ENCODE measurements around the gene LIN7A.

The LIN7A gene

GRCh38 chr12:80941916-80942315 lies 4.2 kb upstream of the LIN7A start:
- no peak overlapping the region for H3K18ac ChIP-seq (ENCODE audit: low read length)
- no peak overlapping the region for H3K4me2 ChIP-seq (ENCODE audit: low read length)
- no peak overlapping the region for H2BK120ac ChIP-seq (ENCODE audit: insufficient read depth, low read length, poor library complexity)
- no peak overlapping the region for H2AK5ac ChIP-seq (ENCODE audit: low read length)
- no peak overlapping the region for H4K91ac ChIP-seq (ENCODE audit: low read depth, low read length)
- no peak overlapping the region for H2BK12ac ChIP-seq (ENCODE audit: low read length)
- H4K12ac ChIP-seq (ENCODE audit: low read depth, low read length), result no peak overlapping the region
- no peak overlapping the region for H3K4me3 ChIP-seq (ENCODE audit: low read depth, low read length)
- H3K9me3 ChIP-seq (ENCODE audit: insufficient read depth, low read depth, low read length), result no peaks in the 10 kb centered on the region
- no peaks in the 10 kb centered on the region for H3K79me1 ChIP-seq (ENCODE audit: low read length)
- no peak overlapping the region for H3K14ac ChIP-seq (ENCODE audit: low read length)
- no peak overlapping the region for H2AFZ ChIP-seq (ENCODE audit: insufficient read depth, low read length, poor library complexity)
- no CpG with 5 or more reads among the region's 1 CpG for WGBS (ENCODE audit: extremely low coverage, insufficient coverage, insufficient read length)
- no peak overlapping the region for H3K9ac ChIP-seq (ENCODE audit: low read length)
- no peak overlapping the region for H2BK5ac ChIP-seq (ENCODE audit: low read depth, low read length, poor library complexity)
- H3K23ac ChIP-seq (ENCODE audit: low read length), result no peak overlapping the region
- no peaks in the 10 kb centered on the region for H3K79me2 ChIP-seq (ENCODE audit: control insufficient read depth, insufficient read depth, low read length, poor library complexity)
- H3K4me1 ChIP-seq (ENCODE audit: control insufficient read depth in 1 of 2, insufficient read depth in 2 of 2, low read length in 2 of 2), result peaks cover 0 to 4% of the 10 kb centered on the region in 2 experiments
- no peak overlapping the region for H3K27ac ChIP-seq (ENCODE audit: low read depth, low read length)
- H3K36me3 ChIP-seq (ENCODE audit: control insufficient read depth in 1 of 2, insufficient read depth in 2 of 2, low read length in 2 of 2), result no peaks in the 10 kb centered on the region
- H3K4ac ChIP-seq (ENCODE audit: low read depth, low read length), result no peak overlapping the region
- no peak overlapping the region for H4K8ac ChIP-seq (ENCODE audit: low read depth, low read length)
- H3K27me3 ChIP-seq (ENCODE audit: insufficient read depth, low read length), result peaks cover 3% of the 10 kb centered on the region
- DNase-seq, result no peak

GRCh38 chr12:80939231-80939950 lies 1.7 kb upstream of the LIN7A start:
- DNase-seq, result no peak
- Histone ChIP-seq H2AK5ac (ENCODE audit: low read length) (no peak overlapping the region), H2BK12ac (ENCODE audit: low read length) (no peak overlapping the region), H2BK120ac (ENCODE audit: insufficient read depth, low read length, poor library complexity) (no peak overlapping the region), H3K27me3 (ENCODE audit: insufficient read depth, low read length) (peaks cover 3% of the 10 kb centered on the region), H3K79me2 (ENCODE audit: control insufficient read depth, insufficient read depth, low read length, poor library complexity) (no peaks in the 10 kb centered on the region), H4K12ac (ENCODE audit: low read depth, low read length) (no peak overlapping the region), H3K4me3 (ENCODE audit: low read depth, low read length) (no peak overlapping the region), H3K4ac (ENCODE audit: low read depth, low read length) (no peak overlapping the region), H4K91ac (ENCODE audit: low read depth, low read length) (no peak overlapping the region), H3K9ac (ENCODE audit: low read length) (no peak overlapping the region), H3K23ac (ENCODE audit: low read length) (no peak overlapping the region), H4K8ac (ENCODE audit: low read depth, low read length) (no peak overlapping the region), H3K36me3 (ENCODE audit: control insufficient read depth in 1 of 2, insufficient read depth in 2 of 2, low read length in 2 of 2) (no peaks in the 10 kb centered on the region), H3K14ac (ENCODE audit: low read length) (no peak overlapping the region), H3K4me1 (ENCODE audit: control insufficient read depth in 1 of 2, insufficient read depth in 2 of 2, low read length in 2 of 2) (peaks cover 0 to 4% of the 10 kb centered on the region in 2 experiments), H2BK5ac (ENCODE audit: low read depth, low read length, poor library complexity) (no peak overlapping the region), H3K27ac (ENCODE audit: low read depth, low read length) (no peak overlapping the region), H3K4me2 (ENCODE audit: low read length) (no peak overlapping the region), H2AFZ (ENCODE audit: insufficient read depth, low read length, poor library complexity) (no peak overlapping the region), H3K18ac (ENCODE audit: low read length) (no peak overlapping the region), H3K9me3 (ENCODE audit: insufficient read depth, low read depth, low read length) (no peaks in the 10 kb centered on the region), H3K79me1 (ENCODE audit: low read length) (no peaks in the 10 kb centered on the region)
- no CpG with 5 or more reads among the region's 7 CpGs for WGBS (ENCODE audit: extremely low coverage, insufficient coverage, insufficient read length)

- Histone ChIP-seq H2BK5ac (ENCODE audit: low read depth, low read length, poor library complexity) (no peak overlapping the region), H3K14ac (ENCODE audit: low read length) (no peak overlapping the region), H3K27ac (ENCODE audit: low read depth, low read length) (no peak overlapping the region), H3K4ac (ENCODE audit: low read depth, low read length) (no peak overlapping the region), H3K18ac (ENCODE audit: low read length) (no peak overlapping the region), H3K79me1 (ENCODE audit: low read length) (no peaks in the 10 kb centered on the region), H3K27me3 (ENCODE audit: insufficient read depth, low read length) (peaks cover 3% of the 10 kb centered on the region), H3K4me1 (ENCODE audit: control insufficient read depth in 1 of 2, insufficient read depth in 2 of 2, low read length in 2 of 2) (peaks cover 0 to 4% of the 10 kb centered on the region in 2 experiments), H3K4me3 (ENCODE audit: low read depth, low read length) (no peak overlapping the region), H3K9ac (ENCODE audit: low read length) (no peak overlapping the region), H4K91ac (ENCODE audit: low read depth, low read length) (no peak overlapping the region), H3K36me3 (ENCODE audit: control insufficient read depth in 1 of 2, insufficient read depth in 2 of 2, low read length in 2 of 2) (no peaks in the 10 kb centered on the region), H2AK5ac (ENCODE audit: low read length) (no peak overlapping the region), H4K8ac (ENCODE audit: low read depth, low read length) (no peak overlapping the region), H3K79me2 (ENCODE audit: control insufficient read depth, insufficient read depth, low read length, poor library complexity) (no peaks in the 10 kb centered on the region), H2AFZ (ENCODE audit: insufficient read depth, low read length, poor library complexity) (no peak overlapping the region), H3K9me3 (ENCODE audit: insufficient read depth, low read depth, low read length) (no peaks in the 10 kb centered on the region), H3K23ac (ENCODE audit: low read length) (no peak overlapping the region), H3K4me2 (ENCODE audit: low read length) (no peak overlapping the region), H2BK120ac (ENCODE audit: insufficient read depth, low read length, poor library complexity) (no peak overlapping the region), H2BK12ac (ENCODE audit: low read length) (no peak overlapping the region), H4K12ac (ENCODE audit: low read depth, low read length) (no peak overlapping the region)
- DNase-seq, result no peak
- no CpG with 5 or more reads among the region's 7 CpGs for WGBS (ENCODE audit: extremely low coverage, insufficient coverage, insufficient read length)
Observed at GRCh38 chr12:80938397-80938796, 663 bp upstream of the LIN7A start.

- Histone ChIP-seq H4K12ac (ENCODE audit: low read depth, low read length) (no peak overlapping the region), H3K27ac (ENCODE audit: low read depth, low read length) (no peak overlapping the region), H2BK120ac (ENCODE audit: insufficient read depth, low read length, poor library complexity) (no peak overlapping the region), H3K9ac (ENCODE audit: low read length) (peak overlapping the region; percentile 54), H3K4me2 (ENCODE audit: low read length) (peak overlapping the region; percentile 99), H2BK12ac (ENCODE audit: low read length) (no peak overlapping the region), H3K79me2 (ENCODE audit: control insufficient read depth, insufficient read depth, low read length, poor library complexity) (no peaks in the 10 kb centered on the region), H3K79me1 (ENCODE audit: low read length) (no peaks in the 10 kb centered on the region), H3K9me3 (ENCODE audit: insufficient read depth, low read depth, low read length) (no peaks in the 10 kb centered on the region), H2BK5ac (ENCODE audit: low read depth, low read length, poor library complexity) (no peak overlapping the region), H2AFZ (ENCODE audit: insufficient read depth, low read length, poor library complexity) (peak overlapping the region; percentile 56), H3K4me3 (ENCODE audit: low read depth, low read length) (peak overlapping the region; percentile 78), H3K27me3 (ENCODE audit: insufficient read depth, low read length) (peaks cover 3% of the 10 kb centered on the region), H3K4me1 (ENCODE audit: control insufficient read depth in 1 of 2, insufficient read depth in 2 of 2, low read length in 2 of 2) (peaks cover 0 to 4% of the 10 kb centered on the region in 2 experiments), H3K14ac (ENCODE audit: low read length) (no peak overlapping the region), H3K23ac (ENCODE audit: low read length) (no peak overlapping the region), H2AK5ac (ENCODE audit: low read length) (no peak overlapping the region), H4K8ac (ENCODE audit: low read depth, low read length) (peak overlapping the region; percentile 22), H3K36me3 (ENCODE audit: control insufficient read depth in 1 of 2, insufficient read depth in 2 of 2, low read length in 2 of 2) (no peaks in the 10 kb centered on the region), H3K4ac (ENCODE audit: low read depth, low read length) (no peak overlapping the region), H3K18ac (ENCODE audit: low read length) (no peak overlapping the region), H4K91ac (ENCODE audit: low read depth, low read length) (no peak overlapping the region)
- DNase-seq, result peak; percentile 8 to 38
- no CpG with 5 or more reads among the region's 67 CpGs for WGBS (ENCODE audit: extremely low coverage, insufficient coverage, insufficient read length)
Observed at GRCh38 chr12:80936642-80937390, 918 bp downstream of the LIN7A start.
